PC-9 (cell line): ENCODE measurements around the gene PRR35.

Experiments used
- EZH2 ChIP-seq: fragments of 200-600 bp; sonication (generic); IDR thresholded peaks from 2 replicates; pipeline ENCODE4 v1.8.0; 2017; ENCODE audit warnings: antibody characterized with exemption, low read depth
- TF ChIP-seq, protein P1 (sequence below): fragments of 200-600 bp; sonication (generic); conservative IDR thresholded peaks from 2 replicates; pipeline ENCODE4 v1.6.1; 2017; ENCODE audit warnings: mixed run types, antibody characterized with exemption, mild to moderate bottlenecking, moderate library complexity

DNA sequence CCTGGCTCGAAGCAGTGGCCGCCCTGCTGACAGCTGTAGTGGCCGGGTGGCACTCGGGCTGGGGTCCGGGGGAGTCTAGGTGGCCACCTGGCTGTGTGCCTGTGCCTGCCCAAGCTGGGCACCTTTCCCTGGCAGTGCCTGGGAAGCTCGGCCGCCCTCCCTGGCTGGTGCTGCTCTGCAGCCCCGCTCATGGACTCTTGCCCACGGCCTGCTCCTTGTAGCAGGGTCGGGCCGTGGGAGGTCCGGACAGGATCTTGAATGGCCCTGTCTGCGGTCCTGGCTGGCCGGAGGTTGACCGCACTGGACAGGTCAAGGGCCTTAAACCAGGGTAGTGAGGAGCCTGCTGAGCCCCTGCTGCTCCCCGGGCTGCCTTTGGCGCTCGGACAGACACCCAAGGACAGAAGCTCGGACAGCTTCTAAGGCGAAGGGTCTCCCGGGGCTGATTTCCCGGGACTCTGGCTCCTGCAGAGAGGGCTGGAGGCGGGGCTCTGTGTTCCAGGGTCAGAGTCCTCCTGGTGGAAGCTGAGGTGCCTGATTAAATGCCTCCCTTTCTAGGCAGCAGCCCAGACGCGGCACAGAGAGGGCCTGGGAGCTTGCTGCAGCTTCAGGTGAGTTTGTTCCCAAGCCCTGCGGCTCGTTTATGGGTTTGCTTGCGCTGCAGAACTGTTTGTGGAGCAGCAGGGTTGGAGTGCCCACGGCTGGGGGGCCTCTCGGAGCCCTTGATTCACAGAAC, 26.6 kb upstream of the PRR35 start:
- TF ChIP-seq EZH2: no peak
- TF ChIP-seq, protein P1, sequence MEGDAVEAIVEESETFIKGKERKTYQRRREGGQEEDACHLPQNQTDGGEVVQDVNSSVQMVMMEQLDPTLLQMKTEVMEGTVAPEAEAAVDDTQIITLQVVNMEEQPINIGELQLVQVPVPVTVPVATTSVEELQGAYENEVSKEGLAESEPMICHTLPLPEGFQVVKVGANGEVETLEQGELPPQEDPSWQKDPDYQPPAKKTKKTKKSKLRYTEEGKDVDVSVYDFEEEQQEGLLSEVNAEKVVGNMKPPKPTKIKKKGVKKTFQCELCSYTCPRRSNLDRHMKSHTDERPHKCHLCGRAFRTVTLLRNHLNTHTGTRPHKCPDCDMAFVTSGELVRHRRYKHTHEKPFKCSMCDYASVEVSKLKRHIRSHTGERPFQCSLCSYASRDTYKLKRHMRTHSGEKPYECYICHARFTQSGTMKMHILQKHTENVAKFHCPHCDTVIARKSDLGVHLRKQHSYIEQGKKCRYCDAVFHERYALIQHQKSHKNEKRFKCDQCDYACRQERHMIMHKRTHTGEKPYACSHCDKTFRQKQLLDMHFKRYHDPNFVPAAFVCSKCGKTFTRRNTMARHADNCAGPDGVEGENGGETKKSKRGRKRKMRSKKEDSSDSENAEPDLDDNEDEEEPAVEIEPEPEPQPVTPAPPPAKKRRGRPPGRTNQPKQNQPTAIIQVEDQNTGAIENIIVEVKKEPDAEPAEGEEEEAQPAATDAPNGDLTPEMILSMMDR: no peak
